Astrocyte (in vitro differentiated cells and primary cell): ENCODE results near the gene TNNT3. TPM values are rescaled to one million over a fixed set of nuclear protein-coding genes. Genes with fewer than 3 reads are reported as not detected.

Experiments used
- DNase-seq: peaks from one replicate; pipeline ENCODE4 v3.0.0-alpha.2; 2010; ENCODE audit warnings: low read depth
- FAIRE-seq: peaks from 2 replicates; lab custom pipeline; 2011; peaks lifted over from hg19 to GRCh38; lab: Jason Lieb, UNC
- H2AFZ ChIP-seq: 2 replicates; pipeline ENCODE4 v1.6.0; 2012; ENCODE audit warnings: low read depth, low read length, inconsistent platforms
- H3K27ac ChIP-seq: 2 replicates; pipeline ENCODE4 v1.5.1; 2011; ENCODE audit warnings: low read depth, low read length, inconsistent platforms
- H3K27me3 ChIP-seq: 2 replicates; pipeline ENCODE4 v1.6.0; 2011; ENCODE audit warnings: low read length, inconsistent platforms; ENCODE audit not compliant: insufficient read depth
- H3K36me3 ChIP-seq: 2 replicates; pipeline ENCODE4 v1.5.1; 2011; ENCODE audit warnings: low read length, inconsistent platforms; ENCODE audit not compliant: insufficient read depth
- H3K4me1 ChIP-seq: 2 replicates; pipeline ENCODE4 v1.5.1; 2011; ENCODE audit warnings: low read length, inconsistent platforms; ENCODE audit not compliant: insufficient read depth
- H3K4me2 ChIP-seq: 2 replicates; pipeline ENCODE4 v1.6.0; 2012; ENCODE audit warnings: low read length, inconsistent platforms
- H3K4me3 ChIP-seq: 2 replicates; pipeline ENCODE4 v1.5.1; 2011; ENCODE audit warnings: low read depth, mild to moderate bottlenecking, low read length, inconsistent platforms; ENCODE audit not compliant: insufficient read depth
- H3K79me2 ChIP-seq: 2 replicates; pipeline ENCODE4 v1.6.0; 2012; ENCODE audit warnings: mild to moderate bottlenecking, low read length, inconsistent platforms; ENCODE audit not compliant: insufficient read depth
- H3K9ac ChIP-seq: 2 replicates; pipeline ENCODE4 v1.6.0; 2012; ENCODE audit warnings: mild to moderate bottlenecking, low read length, inconsistent platforms
- H3K9me3 ChIP-seq: 2 replicates; pipeline ENCODE4 v1.5.1; 2012; ENCODE audit warnings: low read depth, mild to moderate bottlenecking, low read length, inconsistent platforms; ENCODE audit not compliant: insufficient read depth
- H4K20me1 ChIP-seq: 2 replicates; pipeline ENCODE4 v1.6.0; 2012; ENCODE audit warnings: low read length, inconsistent platforms; ENCODE audit not compliant: insufficient read depth
- H3K27ac Mint-ChIP-seq: one replicate; pipeline ENCODE4 v1.8.0; 2021; ENCODE audit warnings: mild to moderate bottlenecking, mixed read lengths; ENCODE audit not compliant: unreplicated experiment
- H3K27me3 Mint-ChIP-seq: one replicate; pipeline ENCODE4 v1.8.0; 2021; ENCODE audit warnings: low read depth, mixed read lengths; ENCODE audit not compliant: unreplicated experiment
- H3K36me3 Mint-ChIP-seq: one replicate; pipeline ENCODE4 v1.8.0; 2021; ENCODE audit warnings: low read depth, mixed read lengths; ENCODE audit not compliant: unreplicated experiment
- H3K4me1 Mint-ChIP-seq: one replicate; pipeline ENCODE4 v1.8.0; 2021; ENCODE audit warnings: low read depth, mixed read lengths; ENCODE audit not compliant: unreplicated experiment
- H3K4me3 Mint-ChIP-seq: one replicate; pipeline ENCODE4 v1.8.0; 2021; ENCODE audit warnings: mild to moderate bottlenecking, moderate library complexity, mixed read lengths; ENCODE audit not compliant: unreplicated experiment
- H3K9me3 Mint-ChIP-seq: one replicate; pipeline ENCODE4 v1.8.0; 2021; ENCODE audit warnings: mild to moderate bottlenecking, mixed read lengths; ENCODE audit not compliant: unreplicated experiment
- CTCF ChIP-seq: IDR thresholded peaks from 2 replicates; pipeline ENCODE4 v1.5.1; 2011; ENCODE audit warnings: low read depth, mild to moderate bottlenecking, inconsistent platforms, low read length, moderate library complexity; ENCODE audit not compliant: insufficient read depth
- EZH2 ChIP-seq: IDR thresholded peaks from 2 replicates; pipeline ENCODE4 v1.6.1; 2012; ENCODE audit warnings: mild to moderate bottlenecking, low read length, inconsistent platforms; ENCODE audit not compliant: insufficient read depth
- total RNA-seq: library from RNA; stranded (reverse); gene quantifications from 2 replicates; pipeline ENCODE4 v1.2.1, GENCODE V29; 2021

TNNT3 gene
- total RNA-seq, 1 donor from 2014 or later = not detected

GRCh38 chr11:1949302-1949701 is 29.8 kb downstream of the TNNT3 start:
- no peak for FAIRE-seq
- H3K27ac Mint-ChIP-seq = no peak overlapping the region

DNA sequence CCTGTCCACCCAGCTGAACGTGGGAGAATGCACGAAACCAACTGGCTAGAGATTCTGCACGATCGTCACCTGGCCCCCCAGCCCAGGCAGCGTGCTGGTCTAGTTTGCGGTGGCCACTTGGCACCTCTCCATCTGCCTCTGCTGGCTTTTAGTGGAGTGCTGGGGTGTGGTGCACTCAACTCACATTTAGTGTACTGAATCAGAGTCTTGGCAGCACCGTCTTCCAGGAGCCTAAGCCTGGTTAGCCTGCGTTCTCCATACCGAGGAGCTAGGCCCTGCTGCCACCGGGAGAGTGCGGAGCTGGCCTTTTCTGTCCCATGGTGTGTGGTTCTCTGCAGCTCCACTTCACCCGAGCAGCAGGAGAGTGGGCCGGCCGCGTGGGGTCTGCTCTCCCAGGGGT is 30.4 kb downstream of the TNNT3 start:
- Histone ChIP-seq H4K20me1 (no peaks in the 10 kb centered on the region), H3K4me3 (no peak overlapping the region), H3K27me3 (no peaks in the 10 kb centered on the region), H3K36me3 (no peaks in the 10 kb centered on the region), H3K9ac (no peak overlapping the region), H3K4me2 (no peak overlapping the region), H3K79me2 (no peaks in the 10 kb centered on the region), H3K9me3 (no peaks in the 10 kb centered on the region), H3K27ac (no peak overlapping the region), H2AFZ (no peak overlapping the region), H3K4me1 (no peaks in the 10 kb centered on the region)
- DNase-seq (no peak), FAIRE-seq (no peak)
- no peaks in the 10 kb centered on the region for H3K27me3 Mint-ChIP-seq
- H3K4me3 Mint-ChIP-seq = no peak overlapping the region
- H3K36me3 Mint-ChIP-seq = no peaks in the 10 kb centered on the region
- H3K9me3 Mint-ChIP-seq = no peaks in the 10 kb centered on the region
- no peak for TF ChIP-seq CTCF
- no peak for TF ChIP-seq EZH2
- H3K4me1 Mint-ChIP-seq = no peaks in the 10 kb centered on the region
- no peak overlapping the region for H3K27ac Mint-ChIP-seq

More at GRCh38 chr11:1949302-1949701, 29.8 kb downstream of the TNNT3 start:
- Histone ChIP-seq H3K4me3 (no peak overlapping the region), H2AFZ (no peak overlapping the region), H3K27ac (no peak overlapping the region), H4K20me1 (no peaks in the 10 kb centered on the region), H3K4me1 (no peaks in the 10 kb centered on the region), H3K27me3 (no peaks in the 10 kb centered on the region), H3K4me2 (no peak overlapping the region), H3K9ac (no peak overlapping the region), H3K36me3 (no peaks in the 10 kb centered on the region), H3K9me3 (no peaks in the 10 kb centered on the region), H3K79me2 (no peaks in the 10 kb centered on the region)
- no peak for TF ChIP-seq CTCF
- TF ChIP-seq EZH2 = no peak
- H3K9me3 Mint-ChIP-seq = no peaks in the 10 kb centered on the region
- H3K4me3 Mint-ChIP-seq = no peak overlapping the region
- H3K36me3 Mint-ChIP-seq = no peaks in the 10 kb centered on the region
- DNase-seq = no peak
- H3K27me3 Mint-ChIP-seq = no peaks in the 10 kb centered on the region
- H3K4me1 Mint-ChIP-seq = no peaks in the 10 kb centered on the region

DNA sequence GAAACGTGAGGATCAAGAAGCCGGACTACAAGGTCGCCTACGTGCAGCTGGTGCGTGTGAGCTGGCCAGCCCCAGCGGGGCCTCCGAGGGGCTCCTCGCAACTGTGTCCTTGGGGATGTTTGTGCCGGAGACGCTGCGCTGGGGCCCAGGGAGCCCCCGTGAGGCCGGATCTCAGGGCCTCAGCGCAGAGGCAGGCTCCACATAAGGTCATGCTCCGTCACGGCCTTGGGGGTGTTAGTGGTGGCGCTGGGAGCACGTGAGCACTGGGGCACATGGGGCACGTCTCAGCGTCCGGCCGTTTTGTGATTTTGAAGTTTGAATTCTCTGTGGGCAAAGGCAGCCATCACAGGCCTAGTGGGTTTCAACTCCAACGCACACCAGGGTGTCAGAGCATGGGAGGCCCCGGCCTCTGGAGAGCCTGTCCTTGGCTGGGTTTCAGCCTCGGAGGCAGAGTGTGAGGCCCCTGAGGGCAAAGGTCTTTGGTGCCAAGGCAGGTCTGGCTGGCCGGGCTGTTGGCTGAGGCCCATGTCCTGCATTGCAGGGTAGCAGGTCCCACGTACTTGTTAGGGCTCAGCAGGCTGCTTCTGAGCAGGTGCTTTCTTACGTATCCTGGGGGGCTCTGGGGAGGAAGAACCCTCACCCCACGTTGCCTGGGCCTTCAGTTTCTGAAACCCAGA is 33.4 kb downstream of the TNNT3 start:
- H2AFZ ChIP-seq = no peak overlapping the region
- TF ChIP-seq EZH2 = no peak
- no peak for TF ChIP-seq CTCF
- no peak overlapping the region for H3K27ac ChIP-seq
- no peaks in the 10 kb centered on the region for H3K9me3 ChIP-seq
- no peak for FAIRE-seq
- no peaks in the 10 kb centered on the region for H3K27me3 ChIP-seq
- Mint-ChIP-seq H3K27ac (no peak overlapping the region), H3K9me3 (no peaks in the 10 kb centered on the region), H3K36me3 (no peaks in the 10 kb centered on the region), H3K4me1 (no peaks in the 10 kb centered on the region), H3K27me3 (no peaks in the 10 kb centered on the region), H3K4me3 (no peak overlapping the region)
- H3K36me3 ChIP-seq = no peaks in the 10 kb centered on the region
- DNase-seq = no peak
- H3K4me1 ChIP-seq = no peaks in the 10 kb centered on the region
- H3K4me3 ChIP-seq = no peak overlapping the region
- H3K4me2 ChIP-seq = no peak overlapping the region
- H3K79me2 ChIP-seq = no peaks in the 10 kb centered on the region
- no peak overlapping the region for H3K9ac ChIP-seq
- H4K20me1 ChIP-seq = no peaks in the 10 kb centered on the region
